ENCODE data around the gene ZNF211. TPM values are rescaled to one million over a fixed set of nuclear protein-coding genes. Genes with fewer than 3 reads are reported as not detected.

Gene ZNF211
- 30.7 TPM for total RNA-seq

GRCh38 chr19:57632987-57633831, at the start of gene ZNF211:
Gene ZNF211, plus strand, starts transcription at chr19:57633168. Its CDS starts 179 bp downstream, at chr19:57633347.

GRCh38 chr19:57583521-57584416, 49.2 kb upstream of the ZNF211 start, which contains the start of gene ZIK1:
Gene ZIK1, plus strand, starts transcription at chr19:57584145. Its CDS starts 212 bp downstream, at chr19:57584357.

GRCh38 chr19:57599761-57600383, 33.1 kb upstream of the ZNF211 start, which contains the start of gene ZNF530:
Gene ZNF530, plus strand, starts transcription at chr19:57599885. Its CDS starts 4,461 bp downstream, at chr19:57604346.

GRCh38 chr19:57613941-57614743, 18.8 kb upstream of the ZNF211 start, which contains the start of gene ZNF134:
Gene ZNF134, plus strand, starts transcription at chr19:57614242. Its CDS starts 5,227 bp downstream, at chr19:57619469.

GRCh38 chr19:57668635-57669034, 35.7 kb downstream of the ZNF211 start, which contains the start of gene ZSCAN4:
Gene ZSCAN4, plus strand, starts transcription at chr19:57668935. Its CDS starts 7,211 bp downstream, at chr19:57676146.

Other genes with a start within 250 kb of the ZNF211 start
- gene ZNF548, start 243.3 kb upstream of the ZNF211 start, total RNA-seq = 35.1 TPM
- gene ZNF17, start 222.0 kb upstream of the ZNF211 start, total RNA-seq = 30.7 TPM
- 33.9 TPM for gene ZNF749, start 197.8 kb upstream of the ZNF211 start, total RNA-seq
- gene VN1R1, start 176.0 kb upstream of the ZNF211 start, total RNA-seq = 5.5 TPM
- gene ZNF772, start 155.6 kb upstream of the ZNF211 start, total RNA-seq = 66.7 TPM
- 21.7 TPM for gene ZNF419, start 145.4 kb upstream of the ZNF211 start, total RNA-seq
- 18.7 TPM for gene ZNF773, start 133.2 kb upstream of the ZNF211 start, total RNA-seq
- 19.6 TPM for gene ZNF549, start 105.8 kb upstream of the ZNF211 start, total RNA-seq
- gene ZNF550, start 73.3 kb upstream of the ZNF211 start, total RNA-seq = 13.4 TPM
- 14.1 TPM for gene ZNF416, start 54.3 kb upstream of the ZNF211 start, total RNA-seq
- 24.2 TPM for gene ZIK1, start 49.0 kb upstream of the ZNF211 start, total RNA-seq
- gene ZNF530, start 33.3 kb upstream of the ZNF211 start, total RNA-seq = 5.3 TPM
- 39.7 TPM for gene ZNF134, start 18.9 kb upstream of the ZNF211 start, total RNA-seq
- not detected for gene ZSCAN4, start 35.8 kb downstream of the ZNF211 start, total RNA-seq
- 16.1 TPM for gene ZNF551, start 48.8 kb downstream of the ZNF211 start, total RNA-seq
- 31.4 TPM for gene ZNF154, start 76.0 kb downstream of the ZNF211 start, total RNA-seq
- 27.0 TPM for gene ZNF671, start 94.5 kb downstream of the ZNF211 start, total RNA-seq
- gene ZNF776, start 113.6 kb downstream of the ZNF211 start, total RNA-seq = 43.6 TPM
- gene ZNF586, start 136.5 kb downstream of the ZNF211 start, total RNA-seq = 42.2 TPM
- 12.0 TPM for gene ZNF552, start 181.7 kb downstream of the ZNF211 start, total RNA-seq
- gene ZNF587B, start 197.1 kb downstream of the ZNF211 start, total RNA-seq = 14.3 TPM
- gene ZNF587, start 216.7 kb downstream of the ZNF211 start, total RNA-seq = 33.0 TPM

Measured in diencephalon (tissue), 1 donor.